Stimulated activated CD8-positive, alpha-beta memory T cell treated with anti-CD3 and anti-CD28 coated beads, Interleukin-12 subunit alpha, Interleukin-12 subunit beta, amount 100 ng/mL, for 24 hours (primary cell): ENCODE results near the gene AGGF1.
"Not testable (repeated sequence)": the region's sequence is repeated elsewhere in the genome, so short reads cannot be mapped to it uniquely, and the experiment has no call there.

Experiments used
- DNase-seq: peaks from one replicate; pipeline ENCODE4 v3.0.0-alpha.2; 2020; ENCODE audit errors: extremely low read depth

Gene AGGF1, protein sequence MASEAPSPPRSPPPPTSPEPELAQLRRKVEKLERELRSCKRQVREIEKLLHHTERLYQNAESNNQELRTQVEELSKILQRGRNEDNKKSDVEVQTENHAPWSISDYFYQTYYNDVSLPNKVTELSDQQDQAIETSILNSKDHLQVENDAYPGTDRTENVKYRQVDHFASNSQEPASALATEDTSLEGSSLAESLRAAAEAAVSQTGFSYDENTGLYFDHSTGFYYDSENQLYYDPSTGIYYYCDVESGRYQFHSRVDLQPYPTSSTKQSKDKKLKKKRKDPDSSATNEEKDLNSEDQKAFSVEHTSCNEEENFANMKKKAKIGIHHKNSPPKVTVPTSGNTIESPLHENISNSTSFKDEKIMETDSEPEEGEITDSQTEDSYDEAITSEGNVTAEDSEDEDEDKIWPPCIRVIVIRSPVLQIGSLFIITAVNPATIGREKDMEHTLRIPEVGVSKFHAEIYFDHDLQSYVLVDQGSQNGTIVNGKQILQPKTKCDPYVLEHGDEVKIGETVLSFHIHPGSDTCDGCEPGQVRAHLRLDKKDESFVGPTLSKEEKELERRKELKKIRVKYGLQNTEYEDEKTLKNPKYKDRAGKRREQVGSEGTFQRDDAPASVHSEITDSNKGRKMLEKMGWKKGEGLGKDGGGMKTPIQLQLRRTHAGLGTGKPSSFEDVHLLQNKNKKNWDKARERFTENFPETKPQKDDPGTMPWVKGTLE

DNA sequence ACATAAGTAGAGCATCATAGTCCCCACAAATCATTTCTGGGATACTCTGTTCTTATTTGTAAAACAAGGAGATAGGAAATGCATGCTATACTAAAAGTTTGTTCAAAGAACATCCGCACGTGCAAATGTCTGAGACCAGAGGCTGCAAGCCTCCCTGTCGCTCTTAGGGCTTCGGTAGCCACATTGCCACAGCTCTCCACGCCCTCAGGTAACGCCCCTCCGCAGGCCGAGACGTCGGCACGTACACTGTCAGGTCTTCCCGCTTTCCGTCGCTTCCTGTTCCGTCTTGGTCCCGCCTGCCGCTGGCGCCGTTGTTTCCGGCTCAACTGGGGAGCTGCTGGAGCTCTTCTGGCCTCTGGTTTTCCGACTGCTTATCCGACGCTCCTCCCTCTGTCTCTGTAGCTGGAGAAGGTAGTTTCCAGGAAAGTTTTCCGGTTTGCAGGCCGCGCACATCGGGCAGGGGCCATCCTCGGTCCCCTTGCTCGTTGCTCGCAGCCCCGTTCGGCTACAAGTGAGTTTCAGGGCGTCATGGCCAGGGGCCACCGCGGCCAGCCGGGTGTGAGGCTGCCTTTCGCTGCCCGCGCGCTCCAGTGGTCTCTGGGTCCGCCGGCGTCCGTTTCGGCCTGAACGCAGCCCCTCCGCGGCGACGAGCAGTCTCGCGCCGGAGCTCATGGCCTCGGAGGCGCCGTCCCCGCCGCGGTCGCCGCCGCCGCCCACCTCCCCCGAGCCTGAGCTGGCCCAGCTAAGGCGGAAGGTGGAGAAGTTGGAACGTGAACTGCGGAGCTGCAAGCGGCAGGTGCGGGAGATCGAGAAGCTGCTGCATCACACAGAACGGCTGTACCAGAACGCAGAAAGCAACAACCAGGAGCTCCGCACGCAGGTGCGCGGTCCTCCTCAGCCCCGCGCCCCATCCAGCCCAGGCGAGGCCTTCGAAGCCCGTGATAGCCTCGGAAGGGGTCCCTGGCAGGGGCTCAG lies at the start of gene AGGF1:
Gene AGGF1 (plus strand): TSS at position 308 of the 975 bp plus-strand sequence. CDS start 363 bp downstream, at position 671.
- DNase-seq = peak; percentile 84

DNA sequence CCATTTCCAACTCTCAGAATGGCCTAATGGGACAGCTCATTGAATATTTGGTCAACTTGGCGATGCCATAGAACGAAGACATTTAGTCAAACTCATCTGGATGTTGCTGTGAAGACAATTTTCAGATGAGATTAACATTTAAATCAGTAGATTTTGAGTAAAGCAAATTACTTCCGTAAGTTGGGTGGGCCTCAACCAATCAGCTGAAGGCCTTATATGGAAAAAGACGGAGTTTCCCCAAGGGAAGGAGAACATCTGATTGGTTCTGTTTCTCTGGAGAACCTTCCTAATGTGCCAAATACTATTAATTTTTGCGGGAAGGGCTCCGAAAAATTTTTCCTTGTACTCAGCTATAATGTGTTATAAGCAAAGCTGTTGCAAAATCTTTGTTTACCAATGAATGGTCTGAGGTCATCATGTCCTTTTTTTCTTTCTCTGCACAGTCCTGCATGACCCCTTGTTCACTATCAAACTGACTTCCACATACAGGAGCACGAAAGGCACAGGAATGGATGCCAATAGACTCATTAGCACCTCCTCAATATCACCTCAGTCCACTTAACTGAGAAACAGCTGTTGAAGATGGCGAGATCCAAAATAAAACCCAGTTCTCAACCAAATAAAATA lies 49.6 kb upstream of the AGGF1 start:
- no peak for DNase-seq

DNA sequence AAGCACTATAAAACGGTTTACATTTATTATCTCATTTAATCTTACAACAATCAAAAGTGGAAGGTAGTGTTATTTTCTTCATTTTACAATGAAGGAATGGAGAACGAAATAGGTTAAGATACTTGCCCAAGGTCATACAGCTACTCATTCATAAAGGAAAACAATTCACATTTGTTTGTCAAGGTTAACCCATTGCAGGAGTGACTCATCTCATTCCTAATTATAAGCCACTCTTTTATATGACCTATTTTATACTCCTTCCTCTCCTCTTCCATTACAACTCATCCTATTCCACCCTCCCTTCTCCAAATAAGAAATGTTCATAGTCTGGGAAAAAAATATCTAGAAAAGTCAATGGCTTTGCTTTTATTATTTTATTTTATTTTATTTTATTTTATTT lies 47.8 kb upstream of the AGGF1 start:
- DNase-seq = no peak

DNA sequence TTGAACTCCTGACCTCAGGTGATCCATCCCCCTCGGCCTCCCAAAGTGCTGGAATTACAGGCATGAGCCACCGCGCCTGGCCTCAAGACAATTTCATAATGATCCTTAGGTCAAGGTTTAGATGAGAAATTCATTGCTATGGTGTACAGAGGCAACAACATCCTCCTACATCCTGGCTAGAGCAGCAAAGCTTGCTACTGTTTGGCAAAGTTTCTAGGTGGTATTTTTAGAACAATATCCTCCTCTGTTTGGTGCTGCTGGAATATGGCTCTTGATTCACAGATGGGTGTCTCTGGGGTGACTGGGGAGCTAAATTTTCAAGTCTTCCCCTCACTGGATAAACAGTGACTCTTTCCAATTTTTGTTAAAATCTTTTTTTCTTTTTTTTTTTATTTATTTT lies 46.7 kb upstream of the AGGF1 start:
- DNase-seq = no peak

DNA sequence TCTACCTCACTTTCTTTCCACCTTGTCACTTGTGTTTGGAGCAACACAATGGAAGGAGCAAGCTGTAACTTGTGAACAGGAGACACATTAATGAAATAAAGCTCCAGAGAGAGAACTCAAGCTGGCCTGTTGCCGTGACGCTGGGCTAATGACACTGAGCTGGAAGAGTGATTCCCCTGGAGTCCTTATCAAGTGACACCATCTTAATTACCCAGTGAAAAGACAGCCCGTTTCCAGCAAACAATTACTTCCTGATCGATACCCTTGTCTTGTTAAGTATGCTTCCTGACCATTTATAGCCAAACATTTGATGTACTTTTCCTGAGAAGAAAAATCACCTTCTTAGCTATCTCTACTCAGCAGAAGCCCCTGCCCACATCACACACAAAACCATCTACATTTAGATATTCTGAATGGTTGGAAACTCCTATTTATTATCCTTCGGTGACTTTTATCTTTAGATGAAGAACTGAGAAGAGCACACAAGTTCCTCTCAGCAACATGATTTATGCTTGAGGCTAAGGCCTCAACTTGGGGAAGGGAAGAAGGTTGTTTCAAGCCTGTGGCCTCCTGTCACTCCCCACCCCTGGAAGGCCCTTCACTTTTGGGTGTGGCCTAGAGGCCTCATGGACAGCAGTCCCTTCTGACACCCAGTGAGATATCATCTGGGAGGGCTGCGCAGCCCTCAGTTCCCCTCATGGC lies 43.2 kb upstream of the AGGF1 start:
- DNase-seq = no peak

DNA sequence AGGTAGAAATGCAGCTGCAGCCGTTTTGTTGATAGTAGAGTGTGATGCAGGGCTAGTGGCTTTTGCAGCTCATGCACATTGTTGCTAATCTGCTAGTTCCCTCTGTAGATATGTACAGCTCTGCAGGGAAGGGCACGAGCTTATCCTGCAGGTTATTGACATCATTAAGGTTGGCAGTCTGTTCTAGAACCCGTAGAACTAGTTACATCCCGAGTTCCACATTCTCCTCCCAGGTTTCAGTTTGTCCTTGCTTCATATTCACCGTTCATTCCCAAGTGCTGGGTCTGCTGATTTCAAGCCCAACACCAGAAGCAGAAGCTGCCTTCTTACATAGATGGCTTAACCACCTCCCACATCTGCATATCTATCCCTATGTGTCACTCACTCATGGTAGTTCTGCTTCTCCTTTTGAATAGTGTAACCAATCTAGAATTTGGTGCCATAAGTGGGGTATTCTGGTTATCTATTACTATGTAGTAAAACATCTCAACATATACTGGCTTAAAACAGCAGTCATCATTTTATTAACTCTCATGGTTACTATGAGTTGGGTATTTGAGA lies 39.2 kb upstream of the AGGF1 start:
- no peak for DNase-seq

DNA sequence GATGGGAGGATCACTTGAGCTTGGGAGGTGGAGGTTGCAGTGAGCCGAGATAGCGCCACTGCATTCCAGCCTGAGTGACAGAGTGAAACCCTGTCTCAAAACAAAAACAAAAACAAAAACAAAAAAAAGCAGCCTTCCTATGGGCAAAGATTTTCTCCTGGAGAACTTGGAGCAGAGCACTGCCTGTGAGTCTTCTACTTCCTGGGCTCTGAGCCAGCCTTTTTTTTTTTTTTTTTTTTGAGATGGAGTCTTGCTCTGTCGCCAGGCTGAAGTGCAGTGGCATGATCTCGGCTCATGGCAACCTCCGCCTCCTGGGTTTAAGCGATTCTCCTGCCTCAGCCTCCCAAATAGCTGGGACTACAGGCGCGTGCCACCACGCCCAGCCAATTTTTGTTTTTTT lies 36.8 kb upstream of the AGGF1 start:
- not testable (repeated sequence) for DNase-seq

DNA sequence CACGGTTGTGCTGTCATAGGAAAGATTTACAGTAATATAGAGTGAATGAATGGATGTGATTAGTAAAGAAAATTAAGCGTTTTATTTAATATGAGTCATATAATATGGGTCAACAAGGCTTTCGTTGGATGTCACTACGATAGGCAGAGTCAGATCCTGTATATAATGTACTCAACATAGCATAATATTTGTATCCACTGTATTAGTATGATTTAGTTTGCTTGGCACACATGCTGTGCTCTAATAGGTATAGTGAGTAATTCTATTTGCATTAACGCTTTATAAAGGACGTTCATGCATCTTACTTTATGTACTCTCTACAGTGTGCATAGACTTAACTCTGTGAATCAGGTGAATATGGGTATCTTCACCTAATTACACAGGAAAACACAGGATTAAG lies 35.9 kb upstream of the AGGF1 start:
- DNase-seq = no peak

DNA sequence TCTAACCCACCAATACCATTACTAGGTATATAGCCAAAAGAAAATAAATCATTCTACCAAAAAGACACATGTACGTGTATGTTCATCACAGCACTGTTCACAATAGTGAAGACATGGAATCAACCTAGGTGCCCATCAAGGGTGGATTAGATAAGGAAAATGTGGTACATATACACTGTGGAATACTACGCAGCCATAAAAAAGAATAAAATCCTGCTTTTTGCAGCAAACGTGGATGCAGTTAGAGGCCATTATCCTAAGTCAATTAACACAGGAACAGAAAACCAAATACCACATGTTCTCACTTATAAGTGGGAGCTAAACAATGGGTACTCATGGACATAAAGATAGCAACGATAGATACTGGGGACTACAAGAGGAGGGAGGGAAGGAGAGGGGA lies 32.0 kb upstream of the AGGF1 start:
- not testable (repeated sequence) for DNase-seq

DNA sequence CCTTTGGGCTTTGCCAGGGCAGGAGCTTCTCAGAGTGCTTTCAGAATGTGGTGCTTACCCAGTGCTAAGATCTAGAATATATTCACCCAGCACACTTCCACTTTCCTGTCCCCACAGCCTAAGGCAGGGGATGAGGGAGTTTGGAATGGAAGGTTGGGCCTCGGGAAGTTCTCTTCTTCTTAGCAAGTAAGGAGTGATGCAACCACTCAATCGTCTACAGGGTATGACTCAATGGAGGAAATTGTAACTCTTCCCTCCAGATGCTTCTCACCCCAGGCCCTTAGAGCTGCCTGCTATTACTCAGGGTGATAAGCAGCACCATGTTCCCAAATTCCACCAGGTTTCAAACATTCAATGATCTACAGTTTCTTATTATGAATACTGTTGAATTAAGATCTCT lies 30.8 kb upstream of the AGGF1 start:
- no peak for DNase-seq

DNA sequence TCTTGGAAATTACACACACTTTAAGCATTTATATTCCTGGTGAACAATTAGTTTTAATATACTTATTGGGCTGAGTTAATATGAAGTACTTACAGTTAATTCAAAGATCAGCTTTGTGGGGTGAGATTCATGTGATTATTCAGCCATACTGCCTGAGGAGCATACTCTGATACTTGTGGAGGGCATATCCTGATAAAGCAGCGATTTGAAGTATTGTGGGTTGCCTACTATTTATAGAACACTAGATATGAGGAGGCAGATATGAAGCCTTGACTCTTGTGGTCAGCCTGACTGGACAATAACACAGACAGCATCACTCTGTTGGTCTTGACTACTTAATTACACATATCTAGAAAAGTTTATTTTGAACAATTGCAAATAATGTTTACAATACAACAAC lies 27.0 kb upstream of the AGGF1 start:
- DNase-seq = no peak

DNA sequence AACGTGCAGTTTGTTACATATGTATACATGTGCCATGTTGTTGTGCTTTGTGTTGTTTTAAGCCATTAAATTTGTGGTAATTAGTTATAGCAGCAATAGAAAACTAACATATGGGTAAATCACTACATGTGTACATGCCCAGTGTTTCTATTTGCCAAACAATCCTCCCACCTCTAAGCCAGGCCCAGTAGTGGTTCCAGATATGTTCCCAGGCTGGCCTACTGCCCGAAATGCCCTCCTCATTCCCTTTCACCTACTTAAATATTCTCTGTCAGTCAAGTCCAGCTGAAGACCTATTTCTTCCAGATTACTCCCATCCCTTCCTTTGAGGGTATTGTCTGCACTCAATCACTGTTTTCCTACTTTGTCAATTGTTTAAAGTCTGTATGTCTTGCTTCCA lies 24.1 kb upstream of the AGGF1 start:
- no peak for DNase-seq

DNA sequence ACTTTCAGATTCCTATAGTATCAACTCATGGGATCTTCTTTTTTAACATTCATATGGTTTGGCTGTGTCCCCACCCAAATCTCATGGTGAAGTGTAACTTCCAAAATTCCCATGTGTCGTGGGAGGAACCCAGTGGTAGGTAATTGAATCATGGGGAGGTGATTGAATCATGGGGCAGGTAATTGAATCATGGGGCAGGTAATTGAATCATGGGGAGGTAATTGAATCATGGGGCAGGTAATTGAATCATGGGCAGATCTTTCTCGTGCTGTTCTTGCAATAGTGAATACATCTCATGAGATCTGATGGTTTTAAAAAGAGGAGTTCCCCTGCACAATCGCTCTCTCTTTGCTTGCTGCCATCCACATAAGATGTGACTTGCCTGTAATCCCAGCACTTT lies 21.8 kb upstream of the AGGF1 start:
- DNase-seq = no peak

DNA sequence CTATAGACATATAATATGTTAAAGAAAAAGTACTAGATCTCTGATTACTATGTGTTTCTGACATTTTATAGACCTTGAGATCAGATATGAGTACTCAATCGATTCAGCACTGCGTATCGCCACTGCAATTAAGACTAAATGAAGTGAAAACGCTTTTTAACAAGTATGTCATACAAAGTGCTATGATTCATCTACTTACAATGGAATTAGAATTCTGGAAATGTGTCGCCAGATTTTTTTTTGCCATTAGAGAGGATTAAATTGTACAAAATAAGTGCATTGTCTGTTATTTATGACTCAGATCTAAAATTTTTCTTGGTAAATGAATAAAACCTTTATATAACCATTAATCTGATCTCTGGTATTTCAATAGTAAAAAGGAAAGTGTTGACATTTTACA lies 20.0 kb upstream of the AGGF1 start:
- DNase-seq = no peak

DNA sequence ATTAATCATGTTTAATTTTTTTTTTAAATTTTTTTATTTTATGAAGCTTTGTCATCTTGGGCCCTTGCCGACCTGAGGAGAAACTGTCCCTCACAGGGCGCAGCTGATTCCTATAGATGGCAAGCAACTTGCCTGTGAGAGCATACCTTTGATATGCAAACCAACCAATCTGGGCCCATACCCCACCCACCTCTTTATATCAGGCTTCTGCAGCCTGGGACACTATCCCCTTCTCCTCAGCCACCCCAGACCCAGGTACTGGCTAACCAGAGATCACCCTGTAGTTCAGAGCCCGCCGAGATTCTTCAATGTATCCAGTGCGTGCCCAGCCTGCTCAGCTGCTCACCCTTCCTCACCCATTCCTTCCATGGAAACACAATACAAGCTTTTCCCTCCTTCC lies 18.7 kb upstream of the AGGF1 start:
- DNase-seq = no peak

DNA sequence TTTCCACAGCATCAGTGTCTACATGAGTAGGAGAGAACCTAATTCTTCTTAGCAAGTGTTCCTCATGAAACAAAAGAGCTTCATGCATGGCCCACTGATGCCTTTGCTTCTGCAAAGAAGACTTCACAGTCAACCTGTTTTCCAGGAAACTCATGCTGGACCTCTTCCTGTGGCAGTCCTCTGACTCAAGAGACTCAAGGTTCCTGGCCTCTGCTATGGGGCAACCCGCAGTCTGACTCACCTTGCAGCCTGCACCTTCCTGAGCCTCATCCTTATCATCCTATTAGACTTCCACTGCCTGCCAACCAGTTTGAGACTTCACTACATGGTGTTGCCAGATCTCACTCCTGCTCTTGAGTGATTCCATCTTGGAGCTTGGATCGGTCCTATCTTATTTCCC lies 17.6 kb upstream of the AGGF1 start:
- no peak for DNase-seq

DNA sequence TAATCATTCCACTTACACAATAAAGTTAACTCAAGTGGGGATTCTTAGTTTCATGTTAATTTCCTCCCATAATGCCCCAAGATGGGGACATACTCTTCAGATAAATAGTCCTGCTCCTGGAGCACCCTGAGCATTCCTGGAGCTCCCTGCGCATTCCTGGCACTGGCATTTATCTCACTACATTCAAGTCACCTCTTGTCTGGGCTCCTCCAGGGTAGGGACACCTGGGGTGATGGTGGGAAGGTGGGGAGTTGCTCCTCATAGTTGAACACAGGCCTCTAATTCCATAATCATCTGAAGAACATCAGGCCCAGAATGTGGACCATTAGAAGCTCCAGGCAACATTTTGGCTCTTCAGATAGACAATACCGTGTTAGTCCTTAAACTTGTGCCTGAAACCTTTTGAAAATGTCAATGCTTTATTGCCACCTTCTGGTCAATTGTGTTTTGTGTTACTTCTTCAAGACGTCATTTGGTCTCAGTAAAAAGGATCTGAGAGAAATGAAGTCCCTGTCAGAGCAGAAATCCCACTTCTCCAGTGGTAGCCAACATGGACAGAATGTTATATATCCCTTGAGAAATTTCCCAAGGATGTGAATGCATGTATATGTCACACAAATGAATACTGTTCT lies 14.2 kb upstream of the AGGF1 start:
- no peak for DNase-seq

DNA sequence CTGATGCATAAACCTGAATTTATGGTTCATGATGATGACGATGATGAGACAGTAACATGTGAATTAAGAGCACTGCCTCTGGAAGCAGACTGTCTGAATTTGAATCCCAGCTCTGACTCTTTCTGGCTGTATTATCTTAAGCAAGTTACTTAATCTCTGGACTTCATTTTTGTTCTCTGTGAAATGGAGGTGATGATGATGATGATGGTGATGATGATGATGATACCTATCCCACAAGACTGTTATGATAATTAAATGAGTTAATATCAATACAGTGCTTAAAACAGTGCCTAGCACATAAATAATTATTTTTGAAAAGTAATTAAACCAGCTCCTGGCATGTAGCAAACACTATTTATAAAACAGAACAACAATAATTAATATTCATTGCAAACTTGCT lies 13.2 kb upstream of the AGGF1 start:
- no peak for DNase-seq

DNA sequence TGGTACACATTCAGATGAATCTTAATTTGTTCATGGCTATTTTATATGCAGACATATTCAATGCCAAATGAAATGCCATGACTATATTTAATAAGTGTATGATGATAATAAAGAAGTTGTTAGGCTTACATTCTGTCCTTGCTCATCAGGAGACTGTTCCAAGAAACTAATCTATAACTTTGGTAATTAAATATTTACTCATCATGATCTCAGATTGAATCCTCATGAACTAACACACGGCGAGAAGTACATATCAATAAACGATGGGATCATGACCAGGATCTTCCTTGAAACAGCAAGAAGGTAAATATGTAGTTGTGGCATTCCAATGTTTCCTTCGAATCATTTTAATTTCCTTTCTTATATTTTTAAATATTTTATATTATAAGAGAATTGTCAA lies 12.5 kb upstream of the AGGF1 start:
- no peak for DNase-seq
